Smooth muscle cell (in vitro differentiated cells): ENCODE data around the gene OTUD1. TPM values are rescaled to one million over a fixed set of nuclear protein-coding genes. Genes with fewer than 3 reads are reported as not detected.

Experiments
- DNase-seq: peaks from one replicate; lab custom pipeline; 2025; ENCODE audit not compliant: unreplicated experiment; lab: John Stamatoyannopoulos, UW
- H2AFZ ChIP-seq: fragments of 200-600 bp; sonication (generic); 2 replicates; pipeline ENCODE4 v1.6.0; 2016; ENCODE audit warnings: antibody characterized with exemption, low read depth, mild to moderate bottlenecking
- H3F3A ChIP-seq: fragments of 200-600 bp; sonication (generic); 2 replicates; pipeline ENCODE4 v1.6.0; 2017; ENCODE audit warnings: antibody characterized with exemption, low read depth
- H3K27ac ChIP-seq: fragments of 200-600 bp; sonication (generic); 2 replicates; pipeline ENCODE4 v1.5.1; 2016; ENCODE audit warnings: low read depth, mild to moderate bottlenecking
- H3K27me3 ChIP-seq: fragments of 200-600 bp; sonication (generic); 2 replicates; pipeline ENCODE4 v1.6.1; 2016; ENCODE audit warnings: low read depth, mild to moderate bottlenecking
- H3K36me3 ChIP-seq: fragments of 200-600 bp; sonication (generic); 2 replicates; pipeline ENCODE4 v1.5.1; 2016; ENCODE audit warnings: low read depth
- H3K4me1 ChIP-seq: fragments of 200-600 bp; sonication (generic); 2 replicates; pipeline ENCODE4 v1.5.1; 2016; ENCODE audit warnings: low read depth
- H3K4me2 ChIP-seq: fragments of 200-600 bp; sonication (generic); 2 replicates; pipeline ENCODE4 v1.6.0; 2016; ENCODE audit warnings: mild to moderate bottlenecking
- H3K4me3 ChIP-seq: fragments of 200-600 bp; sonication (generic); 2 replicates; pipeline ENCODE4 v1.5.1; 2016; ENCODE audit warnings: mild to moderate bottlenecking
- H3K79me2 ChIP-seq: fragments of 200-600 bp; sonication (generic); 2 replicates; pipeline ENCODE4 v1.6.0; 2016; ENCODE audit warnings: low read depth, mild to moderate bottlenecking
- H3K9ac ChIP-seq: fragments of 200-600 bp; sonication (generic); 2 replicates; pipeline ENCODE4 v1.6.0; 2016; ENCODE audit warnings: low read depth
- H3K9me3 ChIP-seq: fragments of 200-600 bp; sonication (generic); replicated peaks from 2 replicates; pipeline ENCODE4 v1.5.1; 2016; ENCODE audit warnings: low read depth
- H4K20me1 ChIP-seq: fragments of 200-600 bp; sonication (generic); 2 replicates; pipeline ENCODE4 v1.6.0; 2016; ENCODE audit warnings: low read depth
- WGBS: methylation state at CpG from one replicate; pipeline ENCODE4 v1.1.7; 2016; ENCODE audit warnings: low lambda C conversion rate; 5-methylcytosine and 5-hydroxymethylcytosine counted together
- polyA plus RNA-seq: library from polyadenylated mRNA; unstranded; fragments of >200 nt; fragmentation: Nextera tagmentation; extraction: Ambion mirVana; gene quantifications from 2 replicates; pipeline ENCODE4 v1.2.1, GENCODE V29; 2016
- total RNA-seq: library from RNA; depleted of rRNA; stranded (reverse); fragments of >200 nt; gene quantifications from 2 replicates; pipeline ENCODE4 v1.2.3, GENCODE V29; 2014
- TF ChIP-seq, protein P1 (sequence below): fragments of 200-600 bp; sonication (generic); IDR thresholded peaks from 2 replicates; pipeline ENCODE4 v1.5.1; 2017; ENCODE audit warnings: borderline replicate concordance, mild to moderate bottlenecking, antibody characterized with exemption; ENCODE audit not compliant: insufficient read depth, poor library complexity, severe bottlenecking

OTUD1 gene
- total and polyA plus RNA-seq, 2 experiments from 2014 or later = 11.6 to 14.0 TPM

DNA sequence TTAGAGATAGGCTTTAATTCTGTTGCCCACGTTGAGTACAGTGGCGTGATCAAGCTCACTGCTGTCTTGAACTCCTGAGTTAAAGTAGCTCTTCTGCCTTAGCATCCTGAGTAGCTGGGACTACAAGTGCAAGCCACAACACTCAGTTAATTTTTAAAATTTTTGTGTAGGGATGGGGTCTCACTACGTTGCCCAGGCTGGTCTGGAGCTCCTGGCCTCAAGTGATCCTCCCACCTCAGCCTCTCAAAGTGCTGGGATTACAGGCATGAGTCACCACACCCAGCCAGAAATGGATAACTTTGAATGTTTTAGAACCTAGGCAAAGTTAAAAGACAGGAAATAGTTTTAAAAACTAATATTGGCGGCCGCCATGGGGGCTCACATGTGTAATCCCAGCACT, 43.9 kb upstream of the OTUD1 start:
- no peak overlapping the region for H2AFZ ChIP-seq
- no peaks in the 10 kb centered on the region for H3F3A ChIP-seq
- 93% methylated on average over 5 of the region's 5 CpGs for WGBS
- no peak overlapping the region for H3K4me3 ChIP-seq
- no peak overlapping the region for H3K4me2 ChIP-seq
- H3K27me3 ChIP-seq = no peaks in the 10 kb centered on the region
- H3K36me3 ChIP-seq = no peaks in the 10 kb centered on the region
- TF ChIP-seq, protein P1, sequence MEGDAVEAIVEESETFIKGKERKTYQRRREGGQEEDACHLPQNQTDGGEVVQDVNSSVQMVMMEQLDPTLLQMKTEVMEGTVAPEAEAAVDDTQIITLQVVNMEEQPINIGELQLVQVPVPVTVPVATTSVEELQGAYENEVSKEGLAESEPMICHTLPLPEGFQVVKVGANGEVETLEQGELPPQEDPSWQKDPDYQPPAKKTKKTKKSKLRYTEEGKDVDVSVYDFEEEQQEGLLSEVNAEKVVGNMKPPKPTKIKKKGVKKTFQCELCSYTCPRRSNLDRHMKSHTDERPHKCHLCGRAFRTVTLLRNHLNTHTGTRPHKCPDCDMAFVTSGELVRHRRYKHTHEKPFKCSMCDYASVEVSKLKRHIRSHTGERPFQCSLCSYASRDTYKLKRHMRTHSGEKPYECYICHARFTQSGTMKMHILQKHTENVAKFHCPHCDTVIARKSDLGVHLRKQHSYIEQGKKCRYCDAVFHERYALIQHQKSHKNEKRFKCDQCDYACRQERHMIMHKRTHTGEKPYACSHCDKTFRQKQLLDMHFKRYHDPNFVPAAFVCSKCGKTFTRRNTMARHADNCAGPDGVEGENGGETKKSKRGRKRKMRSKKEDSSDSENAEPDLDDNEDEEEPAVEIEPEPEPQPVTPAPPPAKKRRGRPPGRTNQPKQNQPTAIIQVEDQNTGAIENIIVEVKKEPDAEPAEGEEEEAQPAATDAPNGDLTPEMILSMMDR = no peak
- no peaks in the 10 kb centered on the region for H3K4me1 ChIP-seq
- H3K27ac ChIP-seq = no peak overlapping the region
- H3K9ac ChIP-seq = no peak overlapping the region
- no peak for DNase-seq
- H3K9me3 ChIP-seq = no peaks in the 10 kb centered on the region
- no peaks in the 10 kb centered on the region for H4K20me1 ChIP-seq
- no peaks in the 10 kb centered on the region for H3K79me2 ChIP-seq

GRCh38 chr10:23396695-23397094, 42.2 kb upstream of the OTUD1 start:
- Histone ChIP-seq H3K9me3 (no peaks in the 10 kb centered on the region), H3K27ac (no peak overlapping the region), H3K9ac (no peak overlapping the region), H3K27me3 (no peaks in the 10 kb centered on the region), H2AFZ (no peak overlapping the region), H4K20me1 (no peaks in the 10 kb centered on the region), H3K36me3 (no peaks in the 10 kb centered on the region), H3K4me3 (no peak overlapping the region), H3K4me1 (no peaks in the 10 kb centered on the region), H3K79me2 (no peaks in the 10 kb centered on the region), H3K4me2 (no peak overlapping the region), H3F3A (no peaks in the 10 kb centered on the region)
- TF ChIP-seq, protein P1 = no peak
- WGBS = 91% methylated on average over 2 of the region's 2 CpGs
- DNase-seq = no peak

DNA sequence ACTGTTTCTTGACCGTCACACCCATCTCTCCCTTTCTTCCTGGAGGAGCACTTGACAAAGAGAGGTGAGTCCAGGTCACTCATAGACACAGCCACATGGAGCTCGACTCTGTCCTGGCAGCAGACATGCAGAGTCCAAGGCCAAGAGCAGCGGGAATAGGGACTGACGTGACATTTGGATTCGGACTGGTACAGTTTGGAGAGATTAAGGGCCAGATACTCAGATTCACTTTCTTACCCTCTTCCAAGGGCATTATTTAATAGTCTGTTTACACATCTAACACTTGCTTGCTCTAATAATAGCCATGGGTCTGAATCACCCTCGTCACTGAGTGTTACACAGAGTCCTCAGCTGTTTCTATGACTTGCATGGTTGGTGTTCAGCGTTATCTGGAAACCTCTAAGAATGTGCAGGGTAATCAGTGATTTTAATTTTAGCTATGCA, 39.2 kb upstream of the OTUD1 start:
- 45% methylated on average over 7 of the region's 7 CpGs for WGBS
- peak overlapping the region; percentile 40 for H3K27ac ChIP-seq
- no peaks in the 10 kb centered on the region for H4K20me1 ChIP-seq
- H3K9ac ChIP-seq = no peak overlapping the region
- H3K4me3 ChIP-seq = no peak overlapping the region
- no peak for DNase-seq
- TF ChIP-seq, protein P1 = no peak
- no peaks in the 10 kb centered on the region for H3K27me3 ChIP-seq
- no peaks in the 10 kb centered on the region for H3K36me3 ChIP-seq
- no peaks in the 10 kb centered on the region for H3K79me2 ChIP-seq
- no peaks in the 10 kb centered on the region for H3K9me3 ChIP-seq
- peak overlapping the region; percentile 56 for H3K4me2 ChIP-seq
- H3F3A ChIP-seq = no peaks in the 10 kb centered on the region
- no peaks in the 10 kb centered on the region for H3K4me1 ChIP-seq
- H2AFZ ChIP-seq = no peak overlapping the region

DNA sequence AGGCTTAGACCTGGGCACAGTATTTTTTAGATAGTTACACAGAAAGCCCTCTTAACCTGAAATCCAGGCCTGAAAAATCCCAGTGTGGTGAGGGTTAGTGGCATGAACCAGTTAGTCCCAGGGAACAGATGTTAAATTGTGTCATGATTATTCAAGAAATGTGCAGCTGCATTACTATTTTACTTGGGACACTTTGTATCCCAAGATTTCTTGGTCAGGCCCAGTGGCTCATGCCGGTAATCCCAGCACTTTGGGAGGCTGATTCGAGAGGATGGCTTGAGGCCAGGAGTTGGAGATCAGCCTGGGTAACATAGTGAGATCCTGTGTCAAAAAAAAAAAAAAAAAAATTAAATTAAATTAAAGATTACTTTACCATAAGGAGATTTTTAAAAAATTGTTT, 36.0 kb upstream of the OTUD1 start:
- Histone ChIP-seq H3K27ac (no peak overlapping the region), H3K36me3 (no peaks in the 10 kb centered on the region), H3F3A (no peaks in the 10 kb centered on the region), H3K27me3 (no peaks in the 10 kb centered on the region), H3K4me1 (no peaks in the 10 kb centered on the region), H2AFZ (no peak overlapping the region), H3K79me2 (no peaks in the 10 kb centered on the region), H4K20me1 (no peaks in the 10 kb centered on the region), H3K4me2 (no peak overlapping the region), H3K9ac (no peak overlapping the region), H3K9me3 (no peaks in the 10 kb centered on the region), H3K4me3 (no peak overlapping the region)
- DNase-seq = no peak
- 71% methylated on average over 2 of the region's 2 CpGs for WGBS
- TF ChIP-seq, protein P1 = no peak
